AG08395 (cell line): ENCODE measurements around the gene HAVCR1.
"Not testable (repeated sequence)": the region's sequence is repeated elsewhere in the genome, so short reads cannot be mapped to it uniquely, and the experiment has no call there.

Source experiments
- DNase-seq: peaks from one replicate; pipeline ENCODE4 v3.0.0; 2012; ENCODE audit warnings: mixed read lengths, low spot score

The HAVCR1 gene

GRCh38 chr5:157059093-157059539 is at the start of gene HAVCR1:
HAVCR1 (minus strand) TSS chr5:157059116; CDS start chr5:157057943, 1,173 bp downstream.
- no peak for DNase-seq

- no peak for DNase-seq
These were observed 48.6 kb upstream of the HAVCR1 start for GRCh38 chr5:157107508-157107907.

GRCh38 chr5:157106630-157107461 is 47.9 kb upstream of the HAVCR1 start:
- peak; percentile 11 for DNase-seq

DNA sequence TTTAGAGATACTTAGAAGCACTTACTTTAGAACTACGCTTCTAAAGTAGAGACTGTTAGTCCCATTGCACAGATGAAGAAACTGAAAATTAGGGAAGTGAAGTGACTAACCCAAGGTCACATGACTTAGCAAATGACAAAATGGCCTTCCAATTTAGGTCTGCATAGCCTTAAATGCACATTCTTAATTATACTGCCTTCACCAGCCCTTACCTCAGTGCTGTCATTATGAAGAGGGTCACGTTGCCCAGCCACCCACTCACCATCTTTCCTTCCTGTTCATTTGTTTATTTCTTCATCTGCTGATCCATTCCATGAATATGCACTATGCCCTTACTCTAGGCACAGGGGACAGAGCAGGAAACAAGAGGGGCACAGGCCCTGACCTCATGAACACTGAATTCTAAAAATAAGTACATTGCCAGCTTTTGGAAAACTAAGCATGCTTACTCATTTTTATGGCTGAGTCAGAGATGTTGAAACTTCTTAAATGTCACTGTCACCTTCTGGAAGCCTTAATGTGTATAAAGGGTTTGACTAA is 41.3 kb upstream of the HAVCR1 start:
- DNase-seq = peak; percentile 53

DNA sequence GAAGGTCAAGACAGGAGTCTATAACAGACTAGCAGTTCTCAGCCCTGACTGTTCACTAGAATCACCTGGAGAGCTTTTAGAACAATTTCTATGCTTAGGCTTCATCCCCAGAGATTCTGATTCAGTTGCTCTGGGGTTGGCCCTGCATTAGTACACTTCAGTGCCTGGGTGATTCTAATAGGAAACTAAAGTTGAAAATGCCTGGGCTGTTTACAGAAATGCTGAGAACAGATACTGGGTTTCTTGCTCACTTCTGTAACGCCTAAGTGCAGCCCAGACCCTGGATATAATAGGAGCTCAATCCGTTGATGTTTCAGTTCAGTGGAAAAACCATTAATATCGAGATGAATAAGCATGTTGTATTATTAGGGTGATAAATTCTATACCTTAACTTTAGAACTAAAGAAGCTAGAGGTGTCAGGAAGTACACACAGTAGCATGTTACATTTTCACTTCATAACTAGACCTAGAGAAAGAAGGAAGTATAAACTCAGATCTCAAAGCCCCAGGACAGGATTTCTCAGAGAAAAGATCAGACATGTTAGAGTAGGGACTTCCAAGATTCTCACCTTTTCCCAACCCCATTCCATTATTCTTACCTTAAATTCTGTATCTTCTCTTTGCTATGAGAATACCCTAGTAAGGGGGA is 29.6 kb upstream of the HAVCR1 start:
- no peak for DNase-seq

GRCh38 chr5:157086751-157087359 is 27.9 kb upstream of the HAVCR1 start:
- no peak for DNase-seq

- DNase-seq = no peak
These were observed 27.0 kb upstream of the HAVCR1 start for GRCh38 chr5:157085930-157086329.

GRCh38 chr5:157080286-157080685 is 21.4 kb upstream of the HAVCR1 start:
- no peak for DNase-seq

DNA sequence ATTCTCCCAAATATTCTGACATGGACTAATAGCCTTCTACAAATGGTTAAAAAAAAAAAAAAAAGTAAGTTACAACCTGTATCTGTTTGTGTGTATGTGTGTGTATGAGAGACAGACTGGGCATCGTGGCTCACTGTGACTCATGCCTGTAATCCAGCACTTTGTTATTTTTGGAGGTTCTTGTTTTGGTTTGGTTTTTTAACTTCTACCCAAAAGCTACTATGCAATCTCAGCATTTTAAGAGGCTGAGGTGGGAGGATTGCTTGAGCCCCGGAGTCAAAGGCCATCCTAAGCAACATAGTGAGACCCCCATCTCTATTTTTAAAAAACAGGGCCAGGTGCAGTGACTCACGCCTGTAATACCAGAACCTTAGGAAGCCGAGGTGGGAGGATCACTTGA is 17.6 kb upstream of the HAVCR1 start:
- peak; percentile 20 for DNase-seq

GRCh38 chr5:157072508-157072907 is 13.6 kb upstream of the HAVCR1 start:
- no peak for DNase-seq

DNA sequence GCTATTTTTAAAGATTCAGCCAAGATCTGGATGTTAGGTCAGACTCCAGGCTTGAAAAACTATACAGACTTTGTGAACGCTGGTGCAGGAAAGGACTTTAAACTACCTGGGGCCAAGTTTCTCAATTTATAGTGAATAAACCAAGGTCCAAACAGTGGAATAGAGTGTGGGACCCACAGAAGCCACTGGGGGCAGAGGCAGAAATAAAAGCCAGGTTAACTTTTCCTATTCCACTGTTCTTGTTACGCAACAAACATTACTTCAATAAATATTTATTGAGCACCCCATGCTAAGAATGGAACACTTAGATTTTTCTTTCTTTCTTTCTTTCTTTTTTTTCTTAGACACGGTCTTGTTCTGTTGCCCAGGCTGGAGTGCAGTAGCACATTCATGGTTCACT is 11.0 kb upstream of the HAVCR1 start:
- DNase-seq = no peak

DNA sequence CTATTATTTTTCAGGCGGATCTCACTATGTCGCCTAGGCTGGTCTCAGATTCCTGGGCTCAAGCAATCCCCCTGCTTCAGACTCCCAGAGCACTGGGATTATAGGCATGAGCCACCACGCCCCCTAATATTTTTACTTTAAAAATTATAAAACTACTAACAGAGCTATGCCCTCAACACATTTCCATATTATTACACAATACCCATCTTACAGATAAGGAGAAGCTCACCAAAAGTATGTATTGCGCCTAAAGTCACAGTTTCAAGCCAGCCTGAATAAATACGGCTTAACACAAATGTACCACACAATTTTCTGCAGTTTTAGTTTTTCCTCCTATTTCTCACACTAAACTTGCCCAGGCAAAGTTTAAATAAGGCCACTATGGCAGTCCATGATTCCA is 9.9 kb upstream of the HAVCR1 start:
- DNase-seq = no peak

DNA sequence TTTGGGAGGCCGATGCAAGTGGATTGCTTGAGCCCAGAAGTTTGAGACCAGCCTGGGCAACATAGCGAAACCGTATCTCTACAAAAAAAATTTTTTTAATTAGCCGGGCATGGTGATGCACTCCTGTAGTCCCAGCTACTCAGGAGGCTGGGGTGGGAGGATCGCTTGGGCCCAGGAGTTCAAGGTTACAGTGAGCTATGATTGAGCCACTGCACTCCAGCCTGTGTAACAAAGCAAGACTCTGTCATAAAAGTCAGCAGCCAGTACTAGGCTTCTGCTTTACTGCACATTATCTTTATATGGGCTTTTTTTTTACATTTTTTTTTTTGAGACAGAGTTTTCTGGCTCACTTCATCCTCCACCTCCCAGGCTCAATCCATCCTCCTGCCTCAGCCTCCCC is 9.4 kb upstream of the HAVCR1 start:
- DNase-seq = no peak

GRCh38 chr5:157067005-157067404 is 8.1 kb upstream of the HAVCR1 start:
- DNase-seq = no peak

DNA sequence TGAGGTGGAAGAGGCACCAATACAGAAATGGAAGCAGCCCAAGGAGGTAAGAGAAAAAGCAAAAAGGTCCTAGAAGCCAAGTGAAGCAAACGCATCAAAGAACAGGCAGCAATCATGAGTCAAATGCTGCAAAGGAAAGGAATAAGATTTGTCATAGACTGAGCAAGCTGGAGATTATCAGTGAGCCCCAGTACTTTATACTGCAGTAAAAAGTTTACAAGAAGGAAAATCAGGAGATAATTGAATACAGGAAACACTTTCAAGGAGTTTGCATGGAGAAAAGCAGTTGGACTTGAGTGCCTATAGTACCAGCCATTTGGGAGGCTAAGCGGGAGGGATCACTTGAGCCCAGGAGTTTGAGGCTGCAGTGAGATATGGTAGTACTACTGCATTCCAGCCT is 7.2 kb upstream of the HAVCR1 start:
- no peak for DNase-seq

DNA sequence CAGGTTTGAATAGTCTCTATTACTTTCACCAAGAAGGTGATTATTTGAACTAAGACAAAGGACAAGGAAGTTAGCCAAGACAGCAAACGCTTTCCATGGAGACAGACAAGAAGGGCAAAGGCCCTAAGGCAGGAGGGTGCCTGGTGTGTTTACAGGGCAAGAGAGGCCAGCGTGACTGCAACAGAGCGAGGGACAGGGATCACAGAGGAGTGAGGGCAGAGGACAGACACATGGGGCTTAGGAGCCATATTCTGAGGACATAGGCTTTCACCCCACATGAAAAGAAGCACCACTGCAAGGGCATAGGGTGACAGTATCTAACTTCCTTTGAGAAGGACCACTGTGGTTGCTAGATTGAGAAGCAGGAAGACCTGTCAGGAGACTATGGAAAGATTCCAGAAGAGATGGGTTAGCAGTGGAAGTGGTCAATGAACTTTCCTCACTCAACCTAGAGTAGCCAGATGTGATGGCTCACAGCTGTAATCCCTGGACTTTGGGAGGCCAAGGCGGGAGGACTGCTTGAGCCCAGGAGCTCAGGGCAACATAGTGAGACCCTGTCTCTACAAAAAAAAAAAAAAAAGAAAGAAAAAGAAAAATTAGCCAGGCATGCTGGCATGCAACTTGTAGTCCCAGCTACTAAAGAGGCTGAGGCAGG is 5.0 kb upstream of the HAVCR1 start:
- DNase-seq = no peak

GRCh38 chr5:157059891-157060290 is 975 bp upstream of the HAVCR1 start:
- peak; percentile 19 for DNase-seq

DNA sequence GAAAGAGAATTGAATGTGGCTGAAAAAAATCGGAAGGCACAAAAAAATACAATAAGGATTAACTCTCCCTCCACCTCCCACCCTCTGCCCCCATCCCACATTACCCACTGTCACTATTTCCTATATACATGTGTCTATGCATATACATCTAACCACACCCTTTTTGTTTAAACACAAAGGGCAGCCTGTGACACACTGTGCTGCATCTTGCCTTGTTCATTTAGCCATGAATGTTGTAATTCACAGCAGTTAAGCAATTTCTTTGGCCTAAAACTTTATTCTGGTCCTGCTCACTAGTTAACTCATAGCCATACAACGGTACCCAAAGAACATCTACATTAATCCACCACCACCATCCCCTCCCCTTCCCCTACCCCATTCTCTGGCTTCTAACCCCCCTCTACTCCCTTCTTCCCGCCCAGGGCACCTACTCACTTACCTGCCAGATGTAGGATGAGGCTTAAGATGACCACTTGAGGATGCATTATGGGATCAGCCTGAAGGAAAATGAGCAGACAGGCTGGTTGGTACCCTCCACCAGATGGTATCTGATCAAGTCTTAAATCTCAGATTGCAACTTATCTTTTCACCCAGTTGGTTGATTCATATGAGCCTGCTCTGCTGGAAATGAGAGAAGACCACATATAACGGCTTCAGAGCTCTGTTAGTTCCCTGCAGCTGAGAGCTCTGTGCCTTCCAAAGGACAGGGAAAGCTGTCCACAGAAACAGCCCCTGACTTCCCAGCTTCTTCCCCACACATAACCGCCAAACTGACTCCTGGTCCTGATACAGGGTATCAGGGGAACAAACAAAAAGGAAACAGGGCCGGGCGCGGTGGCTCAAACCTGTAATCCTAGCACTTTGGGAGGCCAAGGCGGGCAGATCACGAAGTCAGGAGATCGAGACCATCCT is 1.2 kb downstream of the HAVCR1 start:
- DNase-seq = no peak

DNA sequence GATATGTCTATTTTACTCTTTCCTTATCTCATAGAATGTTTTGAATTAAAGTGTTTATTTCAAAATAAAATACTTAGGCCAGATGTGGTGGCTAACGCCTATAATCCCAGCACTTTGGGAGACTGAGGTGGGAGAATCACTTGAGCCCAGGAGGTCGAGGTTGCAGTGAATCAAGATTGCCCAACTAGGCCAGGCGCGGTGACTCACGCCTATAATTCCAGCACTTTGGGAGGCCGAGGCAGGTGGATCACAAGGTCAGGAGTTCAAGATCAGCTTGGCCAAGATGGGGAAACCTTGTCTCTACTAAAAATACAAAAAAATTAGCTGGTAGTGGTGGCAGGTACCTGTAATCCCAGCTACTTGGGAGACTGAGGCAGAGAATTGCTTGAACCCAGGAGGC is 2.1 kb downstream of the HAVCR1 start:
- DNase-seq = not testable (repeated sequence)

DNA sequence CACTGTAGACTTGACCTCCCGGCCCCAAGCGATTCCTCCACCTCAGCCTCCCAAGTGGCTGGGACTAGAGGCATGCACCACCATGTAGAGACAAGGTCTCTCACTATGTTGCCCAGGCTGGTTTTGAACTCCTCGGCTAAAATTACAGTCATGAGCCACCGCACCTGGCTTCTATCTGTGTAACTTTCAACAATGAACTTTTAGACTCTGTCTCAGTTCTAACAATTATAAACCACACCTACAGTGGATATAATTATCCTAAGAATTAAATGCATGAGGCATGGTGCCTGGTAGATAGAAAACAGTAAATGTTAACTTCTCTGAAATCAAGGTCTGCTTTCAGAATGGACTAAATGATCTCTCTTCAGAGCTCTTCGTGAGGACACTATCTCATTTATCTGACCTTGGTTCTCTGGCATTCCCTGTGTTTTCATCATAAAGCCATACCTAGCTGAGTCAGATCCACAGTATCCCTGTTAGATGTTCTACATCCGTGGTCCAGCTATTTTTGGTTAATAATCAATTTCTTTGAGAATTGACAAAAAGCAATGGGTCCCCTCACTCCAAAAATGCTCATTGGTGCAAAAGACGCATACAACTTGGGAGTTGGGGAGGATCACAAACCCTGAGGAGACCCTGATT is 7.2 kb downstream of the HAVCR1 start:
- DNase-seq = no peak

GRCh38 chr5:157050050-157050449 is 8.9 kb downstream of the HAVCR1 start:
- no peak for DNase-seq
